Measurements from ENCODE around the gene HTR7. TPM values are rescaled to one million over a fixed set of nuclear protein-coding genes. Genes with fewer than 3 reads are reported as not detected.

Gene HTR7
- total RNA-seq, 1 donor from 2014 or later, result 0.22 TPM

DNA sequence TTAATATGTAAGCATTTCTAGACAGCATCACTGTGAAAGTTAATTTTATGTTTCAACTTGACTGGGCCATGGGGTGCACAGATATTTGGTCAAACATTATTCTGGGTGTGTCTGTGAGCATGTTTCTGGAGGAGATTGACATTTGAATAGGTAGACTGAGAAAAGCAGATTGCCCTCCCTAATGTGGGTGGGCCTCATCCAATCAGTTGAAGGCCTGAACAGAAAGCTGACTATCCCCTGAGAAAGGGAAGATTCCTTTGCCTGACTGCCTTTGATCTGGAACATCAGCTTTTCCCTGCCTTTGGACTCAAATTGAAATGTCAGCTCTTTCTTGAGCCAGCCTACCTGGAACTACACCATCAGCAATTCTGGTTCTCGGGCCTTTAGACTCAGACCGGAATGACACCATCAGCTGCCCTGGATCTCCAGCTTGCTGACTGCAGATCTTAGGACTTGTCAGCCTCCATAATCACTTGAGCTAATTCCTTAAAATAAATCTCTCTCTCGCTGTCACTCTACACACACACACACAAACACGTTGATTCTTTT lies 8.3 kb upstream of the HTR7 start:
- TF ChIP-seq, protein P1, sequence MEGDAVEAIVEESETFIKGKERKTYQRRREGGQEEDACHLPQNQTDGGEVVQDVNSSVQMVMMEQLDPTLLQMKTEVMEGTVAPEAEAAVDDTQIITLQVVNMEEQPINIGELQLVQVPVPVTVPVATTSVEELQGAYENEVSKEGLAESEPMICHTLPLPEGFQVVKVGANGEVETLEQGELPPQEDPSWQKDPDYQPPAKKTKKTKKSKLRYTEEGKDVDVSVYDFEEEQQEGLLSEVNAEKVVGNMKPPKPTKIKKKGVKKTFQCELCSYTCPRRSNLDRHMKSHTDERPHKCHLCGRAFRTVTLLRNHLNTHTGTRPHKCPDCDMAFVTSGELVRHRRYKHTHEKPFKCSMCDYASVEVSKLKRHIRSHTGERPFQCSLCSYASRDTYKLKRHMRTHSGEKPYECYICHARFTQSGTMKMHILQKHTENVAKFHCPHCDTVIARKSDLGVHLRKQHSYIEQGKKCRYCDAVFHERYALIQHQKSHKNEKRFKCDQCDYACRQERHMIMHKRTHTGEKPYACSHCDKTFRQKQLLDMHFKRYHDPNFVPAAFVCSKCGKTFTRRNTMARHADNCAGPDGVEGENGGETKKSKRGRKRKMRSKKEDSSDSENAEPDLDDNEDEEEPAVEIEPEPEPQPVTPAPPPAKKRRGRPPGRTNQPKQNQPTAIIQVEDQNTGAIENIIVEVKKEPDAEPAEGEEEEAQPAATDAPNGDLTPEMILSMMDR (IDR thresholded peaks at IDR 0.05; ENCODE audit: borderline replicate concordance), result no peak
- intact Hi-C loops (cut with micrococcal nuclease), result no loop called here

DNA sequence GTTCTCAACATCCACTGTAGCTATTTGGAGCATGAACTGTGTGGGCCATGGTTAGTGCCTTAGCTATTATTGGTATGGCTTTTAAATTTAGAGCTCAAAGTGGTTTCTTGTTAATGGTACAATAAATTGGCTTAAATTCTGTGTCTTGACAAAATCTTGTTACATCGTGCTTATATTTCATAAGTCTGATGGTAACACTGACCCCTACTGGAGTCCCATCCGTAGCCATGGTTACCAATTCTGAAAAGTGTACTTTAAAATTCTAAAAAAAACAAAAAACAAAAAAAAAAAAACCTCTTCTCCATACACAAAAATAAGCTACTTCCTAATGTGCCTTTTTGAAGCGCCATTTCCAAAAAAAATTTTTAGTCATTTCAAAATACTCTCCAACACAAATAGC lies 7.6 kb upstream of the HTR7 start:
- DNase-seq, result no peak
- no peaks in the 10 kb centered on the region for H3K4me1 ChIP-seq
- peaks cover 5% of the 10 kb centered on the region for H3K9me3 ChIP-seq (replicated peaks)
- intact Hi-C loops (cut with micrococcal nuclease), result no loop called here
- H3K27me3 ChIP-seq (ENCODE audit: low read depth), result peaks cover 34% of the 10 kb centered on the region
- H3K36me3 ChIP-seq, result no peaks in the 10 kb centered on the region
- H3K4me3 ChIP-seq, result no peak overlapping the region
- TF ChIP-seq, protein P1 (IDR thresholded peaks at IDR 0.05; ENCODE audit: borderline replicate concordance), result peak; percentile 16
- H3K27ac ChIP-seq (replicated peaks), result no peak overlapping the region

More for the DNA sequence above, 8.3 kb upstream of the HTR7 start:
- Histone ChIP-seq H3K9me3 (replicated peaks) (peaks cover 5% of the 10 kb centered on the region), H3K4me1 (peaks cover 4% of the 10 kb centered on the region), H3K27ac (replicated peaks) (no peak overlapping the region), H3K36me3 (no peaks in the 10 kb centered on the region), H3K4me3 (no peak overlapping the region), H3K27me3 (ENCODE audit: low read depth) (peaks cover 34% of the 10 kb centered on the region)
- no peak for DNase-seq

DNA sequence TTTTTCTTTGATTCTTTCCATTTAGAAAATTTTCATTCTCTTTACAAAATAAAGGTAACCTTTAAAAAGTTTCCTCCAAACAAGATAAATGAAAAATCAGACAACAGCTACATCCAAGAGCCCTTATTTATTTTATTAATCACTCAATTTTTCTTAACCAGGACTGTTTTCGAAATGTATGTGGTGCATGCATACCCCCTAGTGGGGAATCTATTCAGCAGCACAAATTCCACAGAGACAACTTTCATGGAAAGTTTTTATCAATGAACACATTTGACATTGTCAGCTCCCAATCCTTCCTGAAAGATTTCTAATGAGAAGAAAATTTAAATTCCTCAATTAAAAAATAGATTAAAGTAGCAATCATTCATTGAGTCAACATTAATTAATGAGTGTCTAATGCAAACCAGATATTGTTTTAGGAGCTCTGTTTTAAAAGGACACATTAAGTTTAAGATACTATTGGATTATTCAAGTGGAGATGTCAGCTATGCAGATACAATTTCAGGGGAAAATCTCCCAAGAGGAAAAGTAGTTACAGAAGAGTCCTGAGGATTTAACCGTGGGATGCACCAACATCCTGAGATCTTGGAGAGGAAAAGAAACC lies 5.2 kb upstream of the HTR7 start:
- Histone ChIP-seq H3K27ac (replicated peaks) (no peak overlapping the region), H3K9me3 (replicated peaks) (no peaks in the 10 kb centered on the region), H3K27me3 (ENCODE audit: low read depth) (peaks cover 29% of the 10 kb centered on the region), H3K36me3 (no peaks in the 10 kb centered on the region), H3K4me1 (no peaks in the 10 kb centered on the region), H3K4me3 (no peak overlapping the region)
- TF ChIP-seq, protein P1 (IDR thresholded peaks at IDR 0.05; ENCODE audit: borderline replicate concordance), result peak; percentile 65
- DNase-seq, result no peak
- intact Hi-C loops (cut with micrococcal nuclease), result loop anchor here (5.0 kb wide), 1 partner anchor 1066 kb away; no protein-coding TSS in a partner anchor

DNA sequence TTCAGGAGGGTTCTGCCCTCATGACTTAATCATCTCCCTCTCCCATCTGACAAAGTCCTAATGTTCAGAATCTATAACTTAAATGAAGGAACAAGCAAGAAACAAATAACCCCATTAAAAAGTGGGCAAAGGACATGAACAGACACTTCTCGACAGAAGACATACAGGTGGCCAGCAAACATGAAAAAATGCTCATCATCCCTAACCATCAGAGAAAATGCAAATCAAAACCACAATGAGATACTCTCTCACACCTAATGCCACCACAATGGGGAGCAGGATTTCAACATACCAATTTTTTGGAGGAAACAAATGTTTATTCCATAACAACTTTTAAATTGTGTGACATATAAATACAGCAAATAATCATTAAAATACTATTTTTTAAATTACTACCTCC lies 3.0 kb upstream of the HTR7 start:
- TF ChIP-seq, protein P1 (IDR thresholded peaks at IDR 0.05; ENCODE audit: borderline replicate concordance), result no peak
- intact Hi-C loops (cut with micrococcal nuclease), result loop anchor here (5.0 kb wide), 1 partner anchor 1063 kb away; no protein-coding TSS in a partner anchor
- Histone ChIP-seq H3K36me3 (no peaks in the 10 kb centered on the region), H3K27ac (replicated peaks) (no peak overlapping the region), H3K4me1 (peaks cover 10% of the 10 kb centered on the region), H3K4me3 (no peak overlapping the region), H3K27me3 (ENCODE audit: low read depth) (peaks cover 41% of the 10 kb centered on the region), H3K9me3 (replicated peaks) (no peaks in the 10 kb centered on the region)
- DNase-seq, result no peak

DNA sequence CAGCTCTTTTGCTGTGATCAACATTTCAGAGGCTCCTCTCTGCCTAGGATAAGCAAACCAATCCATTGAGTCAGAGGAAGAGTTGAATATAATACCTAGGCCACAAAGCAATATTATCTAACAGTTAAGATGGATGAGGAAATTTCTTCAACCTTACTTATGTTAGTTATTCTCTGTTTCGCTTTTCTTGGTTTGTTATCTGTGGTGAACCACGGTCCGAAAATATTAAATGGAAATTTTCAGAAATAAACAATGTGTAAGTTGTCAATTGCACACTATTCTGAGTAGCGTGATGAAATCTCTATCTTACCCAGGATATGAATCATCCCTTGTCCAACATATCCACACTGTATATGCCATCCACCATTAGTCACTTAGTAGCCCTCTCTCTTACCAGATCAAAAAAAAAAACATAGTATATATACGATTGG lies 1.5 kb upstream of the HTR7 start:
- H3K27me3 ChIP-seq (ENCODE audit: low read depth), result peaks cover 52% of the 10 kb centered on the region
- H3K36me3 ChIP-seq, result no peaks in the 10 kb centered on the region
- DNase-seq, result no peak
- H3K4me3 ChIP-seq, result no peak overlapping the region
- TF ChIP-seq, protein P1 (IDR thresholded peaks at IDR 0.05; ENCODE audit: borderline replicate concordance), result no peak
- peaks cover 10% of the 10 kb centered on the region for H3K4me1 ChIP-seq
- intact Hi-C loops (cut with micrococcal nuclease), result no loop called here
- H3K9me3 ChIP-seq (replicated peaks), result no peaks in the 10 kb centered on the region
- no peak overlapping the region for H3K27ac ChIP-seq (replicated peaks)
